HCT116 (cell line): ENCODE results near the gene MINDY4. TPM values are rescaled to one million over a fixed set of nuclear protein-coding genes. Genes with fewer than 3 reads are reported as not detected.

Experiments used
- ATAC-seq: fragments of 200-7000 bp; cut with Tn5 transposase; 2 replicates; pipeline ENCODE4 v1.9.1; 2020; ENCODE audit warnings: mild to moderate bottlenecking, moderate library complexity
- BruUV-seq: library from RNA; stranded (reverse); fragments of 400-500 nt; replicated peaks from 2 replicates; lab custom pipeline; 2021; lab: Mats Ljungman, UMichigan
- CTCF ChIA-PET: fragments of 300-600 bp; sonication (Branson Sonifier 250); formaldehyde crosslinking; loops from one replicate; lab custom pipeline; 2021; ENCODE audit warnings: antibody characterized with exemption; lab: Charles Lee
- POLR2A ChIA-PET: fragments of 300-600, 350-600 bp; sonication (Branson Sonifier 250); formaldehyde crosslinking; loops from one replicate; lab custom pipeline; 2021; ENCODE audit warnings: antibody characterized with exemption; lab: Charles Lee
- RAD21 ChIA-PET, 2 experiments: fragments of 300-600 bp; sonication (Branson Sonifier 250); formaldehyde crosslinking; loops; one replicate each; lab custom pipeline; 2023; ENCODE audit warnings: low total read pairs in 2 of 2; ENCODE audit not compliant: uncharacterized antibody in 2 of 2, unreplicated experiment in 2 of 2, low non-redundant PET in 1 of 2; lab: Charles Lee
- DNase-seq: peaks from one replicate; pipeline ENCODE4 v3.0.0-alpha.2; 2010; ENCODE audit warnings: low read depth, low spot score
- H2AFZ ChIP-seq: fragments of 200-600 bp; shearing (Covaris generic), sonication (generic); 2 replicates; pipeline ENCODE4 v1.6.1; 2017; ENCODE audit warnings: low read depth, mixed run types, mixed read lengths, antibody characterized with exemption, low read length; ENCODE audit not compliant: poor library complexity, severe bottlenecking
- H3K27ac ChIP-seq: 2 replicates; pipeline ENCODE4 v1.5.1; 2012; ENCODE audit warnings: low read depth, low read length
- H3K27me3 ChIP-seq: fragments of 200-600 bp; sonication (generic); 2 replicates; pipeline ENCODE4 v1.6.1; 2016; ENCODE audit warnings: mixed run types, low read length, mixed read lengths; ENCODE audit not compliant: insufficient read depth
- H3K36me3 ChIP-seq, 2 experiments: fragments of 200-500 bp in 1 of 2; fragments of 200-600 bp in 1 of 2; sonication (Bioruptor generic) in 1 of 2; sonication (generic) in 1 of 2; 2 replicates each; pipeline versions ENCODE4 v1.5.1 to v1.6.1; 2014 to 2016; ENCODE audit warnings: low read length in 2 of 2, inconsistent platforms in 1 of 2, mixed read lengths in 1 of 2, mixed run types in 1 of 2; ENCODE audit not compliant: insufficient read depth in 2 of 2, control insufficient read depth in 1 of 2
- H3K4me1 ChIP-seq, 2 experiments: fragments of 200-600 bp in 1 of 2; sonication (generic) in 1 of 2; 2 replicates each; pipeline versions ENCODE4 v1.5.1 to v1.6.1; 2012 to 2017; ENCODE audit warnings: low read length in 2 of 2, inconsistent platforms in 1 of 2, mild to moderate bottlenecking in 1 of 2, mixed read lengths in 1 of 2, mixed run types in 1 of 2, moderate library complexity in 1 of 2; ENCODE audit not compliant: insufficient read depth in 2 of 2, control insufficient read depth in 1 of 2
- H3K4me2 ChIP-seq: fragments of 200-600 bp; sonication (generic); 2 replicates; pipeline ENCODE4 v1.6.1; 2017; ENCODE audit warnings: mixed run types, low read length, mixed read lengths
- H3K4me3 ChIP-seq, 2 experiments: fragments of 200-600 bp in 1 of 2; sonication (generic) in 1 of 2; replicated peaks in 1 of 2; 2 replicates each; pipeline ENCODE4 v1.5.1; 2011 to 2016; ENCODE audit warnings: low read length in 2 of 2, control low read depth in 1 of 2, low read depth in 1 of 2, mild to moderate bottlenecking in 1 of 2, mixed read lengths in 1 of 2, mixed run types in 1 of 2
- H3K79me2 ChIP-seq: fragments of 200-600 bp; sonication (generic); 2 replicates; pipeline ENCODE4 v1.6.1; 2017; ENCODE audit warnings: mild to moderate bottlenecking, mixed run types, low read length, moderate library complexity, mixed read lengths; ENCODE audit not compliant: insufficient read depth
- H3K9ac ChIP-seq: fragments of 200-600 bp; sonication (generic); 2 replicates; pipeline ENCODE4 v1.6.1; 2016; ENCODE audit warnings: low read length, mixed read lengths
- H3K9me2 ChIP-seq: fragments of 200-600 bp; sonication (generic), shearing (Covaris generic); 2 replicates; pipeline ENCODE4 v1.6.1; 2017; ENCODE audit warnings: mixed run types, mild to moderate bottlenecking, moderate library complexity; ENCODE audit not compliant: insufficient read depth
- H3K9me3 ChIP-seq, 2 experiments: fragments of 200-500 bp in 1 of 2; fragments of 200-600 bp in 1 of 2; sonication (Bioruptor generic) in 1 of 2; sonication (generic) in 1 of 2; 2 replicates each; pipeline ENCODE4 v1.6.1; 2014 to 2017; ENCODE audit warnings: low read length in 2 of 2, mixed read lengths in 2 of 2, inconsistent platforms in 1 of 2, low read depth in 1 of 2, mild to moderate bottlenecking in 1 of 2, mixed run types in 1 of 2, moderate library complexity in 1 of 2; ENCODE audit not compliant: control insufficient read depth in 1 of 2, insufficient read depth in 1 of 2
- H4K20me1 ChIP-seq: fragments of 200-600 bp; sonication (generic), shearing (Covaris generic); 2 replicates; pipeline ENCODE4 v1.6.1; 2017; ENCODE audit warnings: mixed run types, mild to moderate bottlenecking, moderate library complexity; ENCODE audit not compliant: insufficient read depth
- CBX3 ChIP-seq: IDR thresholded peaks from 2 replicates; pipeline ENCODE4 v1.6.1; 2012; ENCODE audit warnings: low read depth
- CEBPB ChIP-seq: IDR thresholded peaks from 2 replicates; pipeline ENCODE4 v1.6.1; 2012; ENCODE audit warnings: low read depth
- FOSL1 ChIP-seq: IDR thresholded peaks from 2 replicates; pipeline ENCODE4 v1.6.1; 2012; ENCODE audit warnings: low read depth
- POLR2AphosphoS5 ChIP-seq: IDR thresholded peaks from 2 replicates; pipeline ENCODE4 v1.6.1; 2011; ENCODE audit warnings: mild to moderate bottlenecking, low read depth, low read length, moderate library complexity
- RAD21 ChIP-seq: IDR thresholded peaks from 2 replicates; pipeline ENCODE4 v1.6.1; 2012; ENCODE audit warnings: low read depth, mild to moderate bottlenecking
- SIN3A ChIP-seq: IDR thresholded peaks from 2 replicates; pipeline ENCODE4 v1.6.1; 2012; ENCODE audit warnings: low read depth
- SRF ChIP-seq: IDR thresholded peaks from 2 replicates; pipeline ENCODE4 v1.6.1; 2012; ENCODE audit warnings: low read depth
- TCF7L2 ChIP-seq: IDR thresholded peaks from 2 replicates; pipeline ENCODE4 v1.7.0; 2011; ENCODE audit warnings: borderline replicate concordance, inconsistent platforms; ENCODE audit not compliant: insufficient read depth, insufficient read length; ENCODE audit errors: extremely low read depth
- ZBTB33 ChIP-seq: IDR thresholded peaks from 2 replicates; pipeline ENCODE4 v1.6.1; 2011; ENCODE audit warnings: mild to moderate bottlenecking, low read length, moderate library complexity; ENCODE audit not compliant: insufficient replicate concordance; ENCODE audit errors: extremely low read depth
- ZFX ChIP-seq: fragments of 450-650 bp; IDR thresholded peaks from 2 replicates; pipeline ENCODE4 v1.6.1; 2017
- ZNF274 ChIP-seq: fragments of 200-500 bp; sonication (Bioruptor generic); IDR thresholded peaks from 2 replicates; pipeline ENCODE4 v1.6.1; 2014; ENCODE audit warnings: mild to moderate bottlenecking, low read depth, low read length, inconsistent platforms
- intact Hi-C: fragments of 100-400 bp; cut with micrococcal nuclease; formaldehyde crosslinking; loops from 2 replicates; pipeline ENCODE4 v1.10.0; 2022
- total RNA-seq: library from RNA; stranded (reverse); gene quantifications from one replicate; pipeline ENCODE4 v1.2.1, GENCODE V29; 2021; ENCODE audit not compliant: unreplicated experiment

MINDY4 gene
- total RNA-seq, 1 experiment from 2014 or later = 6.1 TPM

DNA sequence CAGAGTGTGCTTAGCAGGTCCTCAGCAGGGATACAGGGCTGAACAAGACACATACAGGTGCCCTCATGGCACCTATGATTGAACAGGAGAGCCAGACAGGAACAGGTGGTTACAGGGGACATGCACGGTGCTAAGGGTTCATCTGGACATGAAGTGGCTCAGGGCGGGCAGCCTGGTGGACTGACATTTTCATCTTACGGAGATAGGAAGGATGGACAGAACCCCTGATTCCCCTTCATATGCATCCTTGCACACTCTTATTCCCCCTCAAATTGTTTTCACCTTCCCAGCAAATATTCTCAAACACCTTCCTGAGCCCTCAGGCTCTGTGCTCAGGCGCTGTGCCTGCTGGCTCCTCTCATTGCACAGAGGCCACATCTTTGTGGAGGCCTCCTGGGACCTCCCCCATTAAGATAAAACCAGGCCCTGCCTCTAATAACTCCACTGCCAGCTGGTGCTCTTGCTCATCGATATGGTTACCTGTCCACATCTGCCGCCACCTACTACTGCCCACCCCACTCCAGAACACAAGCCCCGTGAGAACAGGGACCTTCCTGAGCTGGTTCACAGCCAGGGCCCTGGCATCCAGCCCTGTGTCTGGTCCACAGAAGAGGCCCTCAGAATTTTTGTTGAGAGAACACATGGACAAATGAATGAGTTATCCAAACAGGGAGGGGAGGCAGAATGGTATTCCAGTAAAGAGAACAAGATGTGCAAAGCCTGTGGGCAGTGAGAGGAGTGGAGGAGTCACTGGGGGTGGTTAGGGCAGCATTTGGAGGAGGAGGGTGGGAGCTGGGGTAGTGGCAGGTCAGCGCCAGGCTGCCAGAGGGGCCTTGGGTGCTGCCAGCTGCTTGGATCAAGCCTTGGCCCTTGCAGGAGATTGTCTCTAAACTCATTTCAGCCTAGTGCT lies 71.6 kb downstream of the MINDY4 start:
- POLR2A ChIA-PET = no interaction called here
- RAD21 ChIA-PET = no interaction called here
- no peak for TF ChIP-seq SRF
- TF ChIP-seq CBX3 = no peak

GRCh38 chr7:30843741-30844482 lies 72.7 kb downstream of the MINDY4 start:
- H3K79me2 ChIP-seq = no peaks in the 10 kb centered on the region
- no peaks in the 10 kb centered on the region for H3K9me2 ChIP-seq
- H3K36me3 ChIP-seq = no peaks in the 10 kb centered on the region
- POLR2A ChIA-PET = no interaction called here
- no peak for DNase-seq
- H3K27ac ChIP-seq = no peak overlapping the region
- H3K9me3 ChIP-seq = no peaks in the 10 kb centered on the region
- intact Hi-C loops = no loop called here
- H4K20me1 ChIP-seq = no peaks in the 10 kb centered on the region
- H3K4me1 ChIP-seq = peaks cover 18 to 20% of the 10 kb centered on the region in 2 experiments
- H3K9ac ChIP-seq = no peak overlapping the region
- H3K27me3 ChIP-seq = no peaks in the 10 kb centered on the region
- no TSS peak for BruUV-seq
- TF ChIP-seq ZFX = no peak
- TF ChIP-seq RAD21 = no peak
- TF ChIP-seq POLR2AphosphoS5 = no peak
- no peak for TF ChIP-seq SIN3A
- no peak for TF ChIP-seq CEBPB
- TF ChIP-seq TCF7L2 = no peak
- no peak for TF ChIP-seq CBX3
- TF ChIP-seq FOSL1 = no peak
- no peak for TF ChIP-seq ZBTB33
- no peak for TF ChIP-seq ZNF274
- RAD21 ChIA-PET = no interaction called here
- no peak overlapping the region for H2AFZ ChIP-seq
- CTCF ChIA-PET = no interaction called here
- H3K4me3 ChIP-seq = no peak overlapping the region
- no peak overlapping the region for H3K4me2 ChIP-seq
- no peak for ATAC-seq

More for the DNA sequence above, 71.6 kb downstream of the MINDY4 start:
- no peaks in the 10 kb centered on the region for H4K20me1 ChIP-seq
- no peak overlapping the region for H3K4me2 ChIP-seq
- H3K9me3 ChIP-seq = no peaks in the 10 kb centered on the region
- H2AFZ ChIP-seq = no peak overlapping the region
- no peak overlapping the region for H3K9ac ChIP-seq
- H3K27ac ChIP-seq = no peak overlapping the region
- no peak overlapping the region for H3K4me3 ChIP-seq
- H3K9me2 ChIP-seq = no peaks in the 10 kb centered on the region
- intact Hi-C loops = no loop called here
- no peaks in the 10 kb centered on the region for H3K27me3 ChIP-seq
- H3K79me2 ChIP-seq = no peaks in the 10 kb centered on the region
- peaks cover 18 to 20% of the 10 kb centered on the region in 2 experiments for H3K4me1 ChIP-seq
- no TSS peak for BruUV-seq
- ATAC-seq (no peak), DNase-seq (no peak)
- H3K36me3 ChIP-seq = no peaks in the 10 kb centered on the region
- CTCF ChIA-PET = no interaction called here
